Measurements from ENCODE around the gene CCNI.

CCNI gene

DNA sequence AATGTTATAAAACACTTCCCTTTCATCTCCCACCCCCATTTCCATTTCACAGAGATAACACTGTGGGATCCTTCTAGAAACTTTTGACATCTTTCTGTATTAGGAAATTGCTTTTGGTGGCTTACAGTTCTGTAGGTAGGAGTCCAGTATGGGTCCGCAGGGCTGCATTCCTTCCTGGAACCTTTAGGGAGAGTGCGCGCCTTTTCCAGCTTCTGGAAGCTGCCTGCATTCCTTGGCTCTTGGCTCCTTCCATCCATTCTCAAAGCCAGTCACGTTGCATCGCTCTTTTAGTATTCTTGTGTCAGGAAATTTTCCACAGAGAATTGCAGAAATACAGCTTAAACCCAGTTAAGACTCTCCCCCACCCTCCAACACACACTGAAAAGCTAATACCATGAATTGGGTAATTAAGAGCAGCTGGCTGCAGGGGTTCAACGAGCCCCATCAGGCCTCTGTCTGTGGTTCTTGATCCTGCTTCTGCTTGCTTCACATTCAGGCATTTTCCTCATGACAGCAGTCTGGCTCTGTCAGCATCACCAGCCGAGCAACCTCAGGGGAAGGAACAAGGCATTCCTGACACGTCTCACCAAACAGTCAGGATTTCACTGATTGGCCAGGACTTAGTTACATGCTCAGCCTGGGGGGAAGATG is 77.4 kb downstream of the CCNI start:
- no peak for DNase-seq

- DNase-seq, result no peak
Measured at GRCh38 chr4:76997532-76997931, 78.3 kb downstream of the CCNI start.
